LNCAP (cell line): ENCODE results near the gene OR1F1.

Source experiments
- TF ChIP-seq, protein P1 (sequence below): fragments of 450-650 bp; IDR thresholded peaks from 2 replicates; pipeline ENCODE4 v1.5.1; 2017; ENCODE audit warnings: mild to moderate bottlenecking

OR1F1 gene

GRCh38 chr16:3155181-3155580 is 32.8 kb upstream of the OR1F1 start:
- TF ChIP-seq, protein P1, sequence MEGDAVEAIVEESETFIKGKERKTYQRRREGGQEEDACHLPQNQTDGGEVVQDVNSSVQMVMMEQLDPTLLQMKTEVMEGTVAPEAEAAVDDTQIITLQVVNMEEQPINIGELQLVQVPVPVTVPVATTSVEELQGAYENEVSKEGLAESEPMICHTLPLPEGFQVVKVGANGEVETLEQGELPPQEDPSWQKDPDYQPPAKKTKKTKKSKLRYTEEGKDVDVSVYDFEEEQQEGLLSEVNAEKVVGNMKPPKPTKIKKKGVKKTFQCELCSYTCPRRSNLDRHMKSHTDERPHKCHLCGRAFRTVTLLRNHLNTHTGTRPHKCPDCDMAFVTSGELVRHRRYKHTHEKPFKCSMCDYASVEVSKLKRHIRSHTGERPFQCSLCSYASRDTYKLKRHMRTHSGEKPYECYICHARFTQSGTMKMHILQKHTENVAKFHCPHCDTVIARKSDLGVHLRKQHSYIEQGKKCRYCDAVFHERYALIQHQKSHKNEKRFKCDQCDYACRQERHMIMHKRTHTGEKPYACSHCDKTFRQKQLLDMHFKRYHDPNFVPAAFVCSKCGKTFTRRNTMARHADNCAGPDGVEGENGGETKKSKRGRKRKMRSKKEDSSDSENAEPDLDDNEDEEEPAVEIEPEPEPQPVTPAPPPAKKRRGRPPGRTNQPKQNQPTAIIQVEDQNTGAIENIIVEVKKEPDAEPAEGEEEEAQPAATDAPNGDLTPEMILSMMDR = no peak

GRCh38 chr16:3155972-3156371 is 32.0 kb upstream of the OR1F1 start:
- TF ChIP-seq, protein P1 = no peak

DNA sequence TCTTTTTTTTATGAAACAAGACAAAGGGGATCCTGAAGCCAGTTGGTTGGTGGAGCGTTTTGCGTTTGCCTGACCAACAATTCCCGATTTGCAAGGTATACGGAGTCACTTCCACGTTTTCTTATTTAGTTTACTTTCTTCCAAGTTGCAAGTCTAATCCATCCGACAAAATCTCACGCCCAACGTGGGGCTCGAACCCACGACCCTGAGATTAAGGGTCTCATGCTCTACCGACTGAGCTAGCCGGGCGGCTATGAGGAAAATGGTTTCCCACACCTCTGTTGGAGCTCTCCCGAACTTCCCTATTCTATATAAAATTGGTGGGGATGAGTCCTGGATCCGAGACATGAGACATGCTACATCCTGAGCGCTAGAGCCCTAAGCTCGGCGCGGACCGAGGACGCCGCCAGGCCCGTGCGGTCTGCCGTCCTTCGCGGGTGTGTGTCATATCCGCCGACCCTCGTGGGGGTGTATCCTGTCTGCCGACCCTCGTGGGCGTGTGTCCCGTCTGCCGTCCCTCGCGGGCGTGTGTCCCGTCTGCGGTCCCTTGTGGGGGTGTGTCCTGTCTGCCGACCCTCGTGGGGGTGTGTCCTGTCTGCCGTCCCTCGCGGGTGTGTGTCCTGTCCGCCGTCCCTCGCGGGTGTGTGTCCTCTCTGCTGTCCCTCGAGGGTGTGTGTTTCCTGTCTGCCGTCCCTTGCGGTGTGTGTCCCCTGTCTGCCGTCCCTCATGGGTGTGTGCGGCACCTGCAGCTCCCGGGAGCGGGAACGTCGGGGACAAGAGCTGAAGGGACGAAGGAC is 30.6 kb upstream of the OR1F1 start:
- TF ChIP-seq, protein P1 = no peak

- TF ChIP-seq, protein P1 = no peak
Measured at GRCh38 chr16:3158026-3158509, 29.9 kb upstream of the OR1F1 start.

GRCh38 chr16:3158510-3159314 is 29.3 kb upstream of the OR1F1 start:
- TF ChIP-seq, protein P1 = no peak

GRCh38 chr16:3161235-3162018 is 26.6 kb upstream of the OR1F1 start:
- TF ChIP-seq, protein P1 = no peak
